HG03045 (cell line): Measurements from ENCODE around the gene ZBTB7C.

Source experiments
- ATAC-seq: cut with Tn5 transposase; IDR thresholded peaks from one replicate; pipeline ENCODE4 v1.9.1; 2021; ENCODE audit warnings: mild to moderate bottlenecking, moderate library complexity; ENCODE audit not compliant: unreplicated experiment

Gene ZBTB7C

GRCh38 chr18:48355276-48356115 is 53.7 kb downstream of the ZBTB7C start:
- ATAC-seq: no peak

DNA sequence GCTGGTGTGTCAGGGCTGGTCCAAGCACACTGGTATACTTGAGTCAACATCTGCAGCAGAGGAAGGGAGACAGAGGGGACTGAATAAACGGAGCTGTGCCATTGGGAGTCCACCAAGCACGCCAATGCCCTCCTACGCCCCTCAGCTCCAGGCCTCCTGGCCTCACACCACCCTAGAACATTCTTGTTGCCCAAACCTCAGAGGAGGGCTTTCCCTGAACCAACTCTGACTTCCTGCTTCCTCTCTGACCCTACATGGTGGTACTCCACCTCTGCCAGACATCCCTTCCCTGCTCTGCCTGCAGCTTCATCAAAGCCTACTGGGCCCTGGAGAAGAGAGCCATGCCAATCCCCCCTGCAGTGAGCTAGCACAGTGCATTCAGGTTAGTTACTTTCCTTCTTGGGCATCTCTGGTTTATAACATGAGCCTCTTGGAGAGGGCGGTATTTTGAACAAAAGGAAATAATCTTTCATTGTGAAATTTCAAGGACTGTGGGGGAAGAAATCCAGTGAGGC is 54.4 kb downstream of the ZBTB7C start:
- ATAC-seq: no peak

- ATAC-seq: no peak
Observed at GRCh38 chr18:48352051-48352755, 57.0 kb downstream of the ZBTB7C start.

DNA sequence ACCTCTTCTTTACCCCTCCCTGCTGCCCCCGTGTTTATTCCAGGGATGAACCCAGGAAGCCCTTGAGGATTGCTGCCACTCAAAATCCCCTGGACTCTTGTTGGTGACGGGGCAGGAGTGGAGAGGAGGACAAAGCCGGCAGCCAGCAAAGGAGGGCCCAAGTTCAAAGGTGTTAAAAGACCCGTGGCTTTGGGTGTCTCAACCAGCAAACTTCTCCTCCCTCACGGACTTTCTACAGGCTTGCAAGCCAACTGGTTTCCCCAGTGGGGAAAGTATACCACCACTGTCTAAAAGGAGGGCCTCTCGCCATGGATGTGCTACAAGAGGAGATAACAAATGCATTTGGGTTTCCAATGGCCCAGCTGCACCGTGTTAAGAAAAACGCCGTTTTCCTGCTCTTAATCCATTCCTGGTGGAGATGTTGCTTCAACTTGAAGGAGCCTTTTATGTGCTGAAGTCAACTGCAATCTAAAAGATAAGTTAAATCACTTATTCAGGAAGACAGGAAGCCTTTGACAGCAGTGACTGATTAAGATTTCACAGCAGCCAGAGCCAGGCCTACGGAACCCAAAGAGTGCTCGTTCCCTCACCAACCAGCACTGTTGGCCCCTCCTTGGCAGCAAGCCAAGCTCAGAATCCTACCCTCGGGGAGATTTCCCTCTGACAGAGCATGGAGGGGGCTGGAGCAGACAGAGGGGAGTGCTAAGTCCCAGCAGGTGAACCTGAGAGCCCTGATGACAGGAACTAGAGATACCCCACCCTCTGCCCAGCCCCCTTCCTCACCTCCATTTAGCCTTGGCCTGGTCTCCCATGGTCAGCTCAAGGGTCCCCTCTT is 57.8 kb downstream of the ZBTB7C start:
- no peak for ATAC-seq

- no peak for ATAC-seq
Observed at GRCh38 chr18:48348739-48349138, 60.4 kb downstream of the ZBTB7C start.

- ATAC-seq: no peak
Observed at GRCh38 chr18:48347756-48348326, 61.3 kb downstream of the ZBTB7C start.

GRCh38 chr18:48345596-48345995 is 63.6 kb downstream of the ZBTB7C start:
- no peak for ATAC-seq

- no peak for ATAC-seq
Observed at GRCh38 chr18:48342581-48342980, 66.6 kb downstream of the ZBTB7C start.

DNA sequence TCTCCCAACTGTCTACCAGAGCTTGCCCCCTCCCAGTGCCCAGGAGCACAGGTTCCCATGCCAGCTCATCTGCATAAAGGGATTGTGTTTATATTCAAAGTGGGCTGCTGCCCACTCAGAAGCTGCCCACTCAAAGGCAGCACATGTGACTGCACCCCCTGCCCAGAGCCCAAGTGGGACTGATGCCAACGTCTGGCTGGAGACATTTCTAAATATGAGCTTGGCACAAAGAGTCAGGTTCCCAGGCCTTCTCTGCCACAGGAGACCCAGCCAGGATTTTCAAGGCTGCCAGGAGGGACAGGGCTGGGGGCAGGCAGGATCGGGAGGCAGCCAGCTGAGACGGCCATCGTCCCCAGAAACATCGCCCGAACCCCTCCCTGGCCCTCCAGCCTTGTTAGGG is 67.1 kb downstream of the ZBTB7C start:
- ATAC-seq: no peak

GRCh38 chr18:48340560-48340959 is 68.6 kb downstream of the ZBTB7C start:
- no peak for ATAC-seq

DNA sequence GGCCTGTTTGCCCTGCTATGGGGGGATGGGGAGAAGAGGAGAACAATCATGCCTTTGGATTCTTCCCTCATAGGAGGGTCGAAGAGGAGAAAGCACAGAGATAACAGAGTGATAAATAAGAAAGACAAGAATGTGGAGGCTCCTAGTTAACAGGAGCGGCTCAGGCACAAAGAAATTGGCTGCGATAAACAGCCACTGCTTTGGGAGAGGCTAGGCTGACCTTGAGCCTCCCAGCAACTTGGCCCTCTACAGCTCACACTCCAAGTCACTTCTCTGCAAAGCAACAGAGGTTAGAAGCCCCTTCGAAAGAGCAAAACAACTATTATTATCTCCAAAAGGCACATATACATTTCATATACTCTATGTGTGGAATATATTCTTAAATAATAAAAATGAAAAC is 69.5 kb downstream of the ZBTB7C start:
- ATAC-seq: no peak

GRCh38 chr18:48338915-48339314 is 70.3 kb downstream of the ZBTB7C start:
- no peak for ATAC-seq

- ATAC-seq: no peak
Observed at GRCh38 chr18:48337053-48337452, 72.1 kb downstream of the ZBTB7C start.

GRCh38 chr18:48336332-48336731 is 72.9 kb downstream of the ZBTB7C start:
- no peak for ATAC-seq

DNA sequence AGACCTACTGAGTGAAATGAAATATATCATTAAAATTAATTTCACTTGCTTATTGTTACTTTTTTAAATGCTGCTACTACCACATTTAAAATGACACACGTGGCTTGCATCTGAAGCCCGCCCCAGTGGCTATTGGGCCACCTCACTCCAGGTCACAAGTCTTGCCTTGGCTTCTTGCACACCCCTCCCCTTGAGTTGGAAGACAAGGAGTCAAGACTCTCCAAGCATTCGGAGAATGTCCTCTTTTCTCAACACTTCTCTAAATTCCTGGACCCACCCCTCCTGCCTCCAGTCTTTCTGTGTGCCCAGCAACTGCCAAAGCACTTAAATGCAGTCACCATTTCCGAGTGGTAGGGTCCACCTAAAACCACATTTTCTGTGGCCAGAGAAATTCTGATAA is 73.4 kb downstream of the ZBTB7C start:
- ATAC-seq: no peak

DNA sequence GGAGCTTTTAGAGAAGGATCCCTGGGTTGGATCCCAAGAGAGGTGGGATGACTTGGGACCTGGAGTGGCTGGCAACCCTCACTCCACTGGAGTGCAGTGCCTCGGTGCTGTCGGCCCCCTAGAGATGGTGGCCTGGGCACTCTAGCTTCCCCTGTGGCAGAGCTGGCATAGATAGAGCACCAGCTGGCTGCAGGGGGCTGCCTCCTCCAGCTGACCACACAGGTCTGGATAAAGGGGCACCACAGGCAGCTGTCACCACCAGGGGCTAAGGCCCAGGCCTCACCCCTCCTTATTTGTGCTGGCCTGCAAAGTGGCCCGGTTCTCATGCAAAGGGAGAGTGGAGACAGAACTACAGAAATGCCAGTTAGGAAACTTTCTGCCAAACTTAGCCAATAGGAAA is 74.3 kb downstream of the ZBTB7C start:
- ATAC-seq: no peak

GRCh38 chr18:48333563-48333962 is 75.6 kb downstream of the ZBTB7C start:
- ATAC-seq: no peak

DNA sequence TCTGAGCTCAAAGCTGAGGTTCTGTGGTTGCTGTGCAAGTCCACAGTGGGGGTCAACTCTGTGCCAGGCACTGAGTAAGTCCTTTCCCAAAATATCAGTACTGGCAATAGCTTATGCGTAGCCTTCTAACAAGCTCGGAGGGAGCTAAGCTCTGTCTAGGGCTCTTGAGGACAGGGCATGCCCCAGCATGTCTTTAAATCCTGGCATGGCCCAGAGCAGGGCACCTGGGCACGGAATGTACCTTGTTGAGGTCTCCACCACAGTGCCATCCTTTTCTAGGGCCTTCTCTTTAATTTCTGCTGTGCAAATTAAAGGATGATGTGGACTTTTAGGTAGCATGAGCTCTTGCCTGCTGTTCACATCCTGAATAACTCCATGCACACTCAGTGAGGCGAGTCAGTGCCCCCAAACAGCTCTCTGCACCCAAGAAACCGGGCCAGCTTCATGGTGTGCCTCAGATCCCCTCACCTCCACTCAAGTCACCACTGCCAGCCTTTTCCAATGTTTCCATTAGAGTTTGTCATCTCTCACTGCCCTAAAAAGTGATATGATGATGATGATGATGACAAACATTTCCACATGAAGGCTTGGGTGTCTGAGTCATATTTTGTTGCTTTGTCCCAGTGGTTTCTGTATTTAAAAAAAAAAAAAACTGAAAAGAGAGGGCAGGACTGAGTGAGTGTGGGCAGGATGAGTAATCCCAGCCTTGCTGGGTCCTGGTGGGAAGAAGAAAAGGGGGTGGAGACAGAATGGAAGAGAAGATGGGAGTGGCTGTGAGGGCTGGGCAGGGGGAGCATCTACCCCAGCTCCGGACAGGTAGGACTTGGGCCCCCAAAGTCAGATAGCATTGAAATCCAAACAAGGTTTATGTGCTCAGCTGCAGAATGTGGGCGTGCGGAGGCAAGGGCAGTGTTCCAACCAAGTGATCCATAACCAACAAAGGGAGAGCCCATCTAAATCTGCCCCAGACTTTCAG is 78.9 kb downstream of the ZBTB7C start:
- no peak for ATAC-seq

- no peak for ATAC-seq
Observed at GRCh38 chr18:48328473-48329210, 80.5 kb downstream of the ZBTB7C start.
